Nasal cavity respiratory epithelium epithelial cell of viscerocranial mucosa (primary cell): Measurements from ENCODE around the gene PEAK1. TPM values are rescaled to one million over a fixed set of nuclear protein-coding genes. Genes with fewer than 3 reads are reported as not detected.

ENCODE experiments used
- total RNA-seq: library from RNA; depleted of rRNA; stranded (reverse); fragments of >200 nt; gene quantifications from 2 replicates; pipeline ENCODE4 v1.2.3, GENCODE V29; 2014

The PEAK1 gene, protein sequence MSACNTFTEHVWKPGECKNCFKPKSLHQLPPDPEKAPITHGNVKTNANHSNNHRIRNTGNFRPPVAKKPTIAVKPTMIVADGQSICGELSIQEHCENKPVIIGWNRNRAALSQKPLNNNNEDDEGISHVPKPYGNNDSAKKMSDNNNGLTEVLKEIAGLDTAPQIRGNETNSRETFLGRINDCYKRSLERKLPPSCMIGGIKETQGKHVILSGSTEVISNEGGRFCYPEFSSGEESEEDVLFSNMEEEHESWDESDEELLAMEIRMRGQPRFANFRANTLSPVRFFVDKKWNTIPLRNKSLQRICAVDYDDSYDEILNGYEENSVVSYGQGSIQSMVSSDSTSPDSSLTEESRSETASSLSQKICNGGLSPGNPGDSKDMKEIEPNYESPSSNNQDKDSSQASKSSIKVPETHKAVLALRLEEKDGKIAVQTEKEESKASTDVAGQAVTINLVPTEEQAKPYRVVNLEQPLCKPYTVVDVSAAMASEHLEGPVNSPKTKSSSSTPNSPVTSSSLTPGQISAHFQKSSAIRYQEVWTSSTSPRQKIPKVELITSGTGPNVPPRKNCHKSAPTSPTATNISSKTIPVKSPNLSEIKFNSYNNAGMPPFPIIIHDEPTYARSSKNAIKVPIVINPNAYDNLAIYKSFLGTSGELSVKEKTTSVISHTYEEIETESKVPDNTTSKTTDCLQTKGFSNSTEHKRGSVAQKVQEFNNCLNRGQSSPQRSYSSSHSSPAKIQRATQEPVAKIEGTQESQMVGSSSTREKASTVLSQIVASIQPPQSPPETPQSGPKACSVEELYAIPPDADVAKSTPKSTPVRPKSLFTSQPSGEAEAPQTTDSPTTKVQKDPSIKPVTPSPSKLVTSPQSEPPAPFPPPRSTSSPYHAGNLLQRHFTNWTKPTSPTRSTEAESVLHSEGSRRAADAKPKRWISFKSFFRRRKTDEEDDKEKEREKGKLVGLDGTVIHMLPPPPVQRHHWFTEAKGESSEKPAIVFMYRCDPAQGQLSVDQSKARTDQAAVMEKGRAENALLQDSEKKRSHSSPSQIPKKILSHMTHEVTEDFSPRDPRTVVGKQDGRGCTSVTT (N-terminal part only)
- 12.3 and 21.6 TPM in 2 replicates for total RNA-seq

DNA sequence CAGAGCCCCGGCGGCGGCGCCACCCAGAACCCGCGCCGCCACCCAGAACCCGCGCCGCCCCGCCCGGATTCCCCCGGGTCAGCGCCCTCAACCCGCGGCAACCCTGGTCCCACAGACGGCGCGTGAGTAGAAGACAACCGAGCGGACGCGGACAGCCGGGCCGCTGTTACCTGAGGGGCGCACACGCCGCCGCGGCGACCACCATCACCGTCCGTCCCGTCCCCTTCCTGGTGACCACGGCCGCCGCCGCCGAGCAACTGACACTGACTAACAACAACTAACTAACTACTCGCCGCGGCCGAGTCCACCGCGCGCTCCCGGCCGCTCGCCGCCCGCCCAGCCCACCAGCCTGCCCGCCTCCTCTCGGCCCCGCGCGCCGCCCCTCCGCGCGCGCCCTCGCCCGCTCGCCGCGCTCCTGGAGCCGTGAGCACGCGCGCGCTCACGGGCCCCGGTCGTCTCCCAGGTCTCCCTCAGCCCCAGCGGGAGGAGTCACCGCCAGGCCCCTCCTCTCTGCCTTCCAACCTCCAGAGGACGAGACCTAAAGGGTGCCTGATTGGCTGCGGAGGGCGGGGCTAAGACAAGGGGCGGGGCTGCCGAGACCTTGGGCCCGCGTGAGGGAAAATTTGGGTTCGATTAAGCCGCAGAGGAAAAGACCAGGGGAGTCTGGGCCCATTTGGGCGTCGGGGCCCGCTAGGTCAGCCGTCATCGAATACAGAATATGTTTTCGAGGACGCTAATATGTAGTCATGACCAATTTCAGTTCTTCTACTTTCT lies at the start of gene PEAK1:
Gene PEAK1, minus strand, starts transcription at position 269 of the 774 bp plus-strand sequence. CDS start 238,178 bp downstream, outside the sequence.

DNA sequence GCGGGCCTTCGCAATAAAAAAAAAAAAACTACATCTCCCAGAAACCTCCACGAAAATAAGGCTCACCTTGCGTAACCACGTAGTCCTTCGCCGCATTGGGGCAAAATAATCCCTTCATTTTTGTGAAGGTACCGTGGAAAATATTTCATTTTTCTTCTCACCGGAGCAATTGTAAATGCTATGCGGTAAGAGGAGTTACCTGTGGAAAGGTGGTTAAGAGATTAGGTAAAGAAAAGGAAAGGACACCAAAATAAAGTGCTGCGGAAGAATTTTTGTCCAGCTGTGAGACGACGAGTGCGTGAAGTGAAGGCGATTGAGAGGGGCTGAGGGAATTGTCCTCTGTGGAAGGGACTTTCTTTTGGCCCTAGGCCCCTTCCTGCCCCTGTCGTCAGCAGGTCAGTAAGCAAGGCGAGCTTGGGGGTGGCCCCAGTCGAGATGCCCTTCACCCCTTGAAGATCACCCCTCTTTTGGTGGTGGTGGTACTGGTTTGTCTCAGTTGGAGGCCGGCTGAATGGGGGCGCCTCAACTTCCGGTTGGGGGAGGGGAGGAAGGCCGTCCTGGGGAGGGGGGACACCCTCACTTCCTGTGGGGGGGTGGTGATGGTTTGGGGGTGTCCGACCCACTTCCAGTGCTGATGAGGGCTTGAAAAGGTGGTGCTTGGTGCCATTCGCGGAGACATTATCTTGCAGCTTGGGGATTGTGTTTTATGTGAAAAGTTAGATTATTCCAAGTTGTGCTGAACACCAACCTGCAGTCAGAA lies 886 bp upstream of the PEAK1 start, which contains the start of gene HMG20A:
Gene HMG20A, plus strand, starts transcription at position 279 of the 760 bp plus-strand sequence. CDS start 37,520 bp downstream, outside the sequence.

DNA sequence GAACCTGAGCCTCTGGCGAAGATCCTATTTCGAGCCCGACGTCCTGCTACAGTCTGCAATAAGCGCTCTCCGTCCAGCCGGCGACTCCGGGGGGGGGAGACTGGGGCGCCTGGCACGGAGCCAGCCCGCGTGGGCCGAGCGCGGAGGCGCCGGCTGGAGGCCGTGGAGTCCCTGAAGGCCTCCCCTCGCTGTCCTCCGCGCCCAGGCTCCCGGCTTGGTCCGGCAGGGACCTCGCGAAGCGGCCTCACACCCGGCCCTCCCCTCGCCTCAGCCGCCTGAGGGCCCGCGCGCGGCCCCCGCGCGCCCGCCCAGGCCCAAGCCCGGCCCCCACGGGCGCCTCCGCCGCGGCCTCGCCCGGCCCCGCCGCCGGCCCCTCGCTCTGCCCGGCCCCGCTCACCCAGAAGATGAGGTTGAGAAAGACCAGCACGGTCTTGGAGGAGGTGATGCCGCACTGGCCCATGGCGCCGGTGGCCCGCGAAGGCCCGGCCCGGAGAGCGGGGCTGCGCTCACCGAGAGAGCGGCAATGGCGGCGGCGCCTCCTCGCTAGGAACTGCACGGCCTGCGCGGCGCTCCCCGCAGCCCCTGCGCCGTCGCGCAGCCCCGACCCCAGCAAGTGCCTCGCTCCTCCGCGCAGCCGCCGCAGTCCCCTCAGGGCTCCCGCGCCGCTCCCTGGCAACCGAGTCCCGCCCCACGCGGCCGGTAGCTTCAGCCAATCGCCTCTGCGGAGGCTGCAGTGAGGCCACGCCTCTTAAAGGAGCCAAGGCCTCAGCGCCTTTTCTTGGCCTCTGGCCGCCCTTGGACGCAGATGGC lies 349.2 kb downstream of the PEAK1 start, which contains the start of gene TSPAN3:
Gene TSPAN3, minus strand, starts transcription at position 615 of the 810 bp plus-strand sequence. Its CDS starts 155 bp downstream, at position 460.

Other genes with a start within 250 kb of the PEAK1 start
- gene HMG20A, start 784 bp upstream of the PEAK1 start, total RNA-seq = 21.2 and 29.3 TPM in 2 replicates
- gene LINGO1, start 212.8 kb upstream of the PEAK1 start, total RNA-seq = under 0.01 TPM in 1 of 2 replicates, not detected in the other